Neural cell (in vitro differentiated cells): ENCODE results near the gene RAB34. TPM values are rescaled to one million over a fixed set of nuclear protein-coding genes. Genes with fewer than 3 reads are reported as not detected.

Experiments used
- H2AFZ ChIP-seq: fragments of 200-600, 300-800 bp; sonication (generic), shearing (Covaris generic); 2 replicates; pipeline ENCODE4 v1.6.0; 2014; ENCODE audit warnings: low read depth, mild to moderate bottlenecking, antibody characterized with exemption, low read length, moderate library complexity
- H3F3A ChIP-seq: fragments of 200-600 bp; shearing (Covaris generic); 2 replicates; pipeline ENCODE4 v1.6.1; 2016; ENCODE audit warnings: mild to moderate bottlenecking, moderate library complexity, mixed read lengths, antibody characterized with exemption, low read length; ENCODE audit not compliant: insufficient read depth, poor library complexity, severe bottlenecking
- H3K27ac ChIP-seq: fragments of 200-600, 300-800 bp; sonication (generic), shearing (Covaris generic); 2 replicates; pipeline ENCODE4 v1.5.1; 2014; ENCODE audit warnings: mild to moderate bottlenecking, low read length, moderate library complexity
- H3K27me3 ChIP-seq: fragments of 300-800, 200-600 bp; sonication (generic), shearing (Covaris generic); 2 replicates; pipeline ENCODE4 v1.6.0; 2014; ENCODE audit warnings: mild to moderate bottlenecking, low read depth, low read length, moderate library complexity; ENCODE audit not compliant: insufficient read depth
- H3K36me3 ChIP-seq: fragments of 300-800, 200-600 bp; sonication (generic), shearing (Covaris generic); 2 replicates; pipeline ENCODE4 v1.5.1; 2014; ENCODE audit warnings: mild to moderate bottlenecking, antibody characterized with exemption, low read length, moderate library complexity; ENCODE audit not compliant: insufficient read depth
- H3K4me2 ChIP-seq: fragments of 300-800, 200-600 bp; sonication (generic), shearing (Covaris generic); 2 replicates; pipeline ENCODE4 v1.6.0; 2014; ENCODE audit warnings: mild to moderate bottlenecking, low read length
- H3K4me3 ChIP-seq: fragments of 300-800, 200-600 bp; sonication (generic), shearing (Covaris generic); 2 replicates; pipeline ENCODE4 v1.5.1; 2014; ENCODE audit warnings: mild to moderate bottlenecking, low read length, moderate library complexity
- H3K79me2 ChIP-seq: fragments of 200-600 bp; shearing (Covaris generic); replicated peaks from 2 replicates; pipeline ENCODE4 v1.6.0; 2014; ENCODE audit warnings: mild to moderate bottlenecking, low read length, moderate library complexity; ENCODE audit not compliant: insufficient read depth
- H3K9ac ChIP-seq: fragments of 300-800, 200-600 bp; sonication (generic), shearing (Covaris generic); 2 replicates; pipeline ENCODE4 v1.6.1; 2016; ENCODE audit warnings: mild to moderate bottlenecking, low read length, mixed read lengths
- H3K9me2 ChIP-seq: fragments of 200-600 bp; shearing (Covaris generic); 2 replicates; pipeline ENCODE4 v1.6.1; 2016; ENCODE audit warnings: mild to moderate bottlenecking, low read length, mixed read lengths; ENCODE audit not compliant: insufficient read depth
- H3K9me3 ChIP-seq: fragments of 200-600, 300-800 bp; sonication (generic), shearing (Covaris generic); 2 replicates; pipeline ENCODE4 v1.6.1; 2016; ENCODE audit warnings: mild to moderate bottlenecking, mixed run types, low read length, moderate library complexity, mixed read lengths
- H4K20me1 ChIP-seq: fragments of 200-600 bp; shearing (Covaris generic); 2 replicates; pipeline ENCODE4 v1.6.1; 2016; ENCODE audit warnings: mild to moderate bottlenecking, mixed run types; ENCODE audit not compliant: insufficient read depth
- EP300 ChIP-seq: fragments of 450-650 bp; conservative IDR thresholded peaks from 2 replicates; pipeline ENCODE4 v1.6.1; 2014; ENCODE audit warnings: antibody characterized with exemption, mild to moderate bottlenecking, moderate library complexity; ENCODE audit not compliant: poor library complexity, severe bottlenecking
- EZH2 ChIP-seq: fragments of 200-600, 300-800 bp; shearing (Covaris generic), sonication (generic); IDR thresholded peaks from 2 replicates; pipeline ENCODE4 v1.6.1; 2014; ENCODE audit warnings: antibody characterized with exemption, low read length, borderline replicate concordance, mild to moderate bottlenecking; ENCODE audit not compliant: insufficient read depth, poor library complexity, severe bottlenecking
- MXI1 ChIP-seq: fragments of 450-650 bp; conservative IDR thresholded peaks from 2 replicates; pipeline ENCODE4 v1.6.1; 2014; ENCODE audit warnings: antibody characterized with exemption, mild to moderate bottlenecking; ENCODE audit not compliant: poor library complexity, severe bottlenecking
- POLR2AphosphoS5 ChIP-seq: IDR thresholded peaks from 2 replicates; pipeline ENCODE4 v1.6.1; 2012
- RAD21 ChIP-seq: fragments of 450-650 bp; conservative IDR thresholded peaks from 2 replicates; pipeline ENCODE4 v1.6.1; 2014; ENCODE audit warnings: antibody characterized with exemption, mild to moderate bottlenecking, moderate library complexity
- REST ChIP-seq: IDR thresholded peaks from 2 replicates; pipeline ENCODE4 v1.6.1; 2012; ENCODE audit warnings: borderline replicate concordance
- SMC3 ChIP-seq: fragments of 450-650 bp; conservative IDR thresholded peaks from 2 replicates; pipeline ENCODE4 v1.6.1; 2014; ENCODE audit warnings: antibody characterized with exemption, mild to moderate bottlenecking, moderate library complexity; ENCODE audit not compliant: poor library complexity
- TAF1 ChIP-seq: IDR thresholded peaks from 2 replicates; pipeline ENCODE4 v1.6.1; 2012; ENCODE audit warnings: low read depth
- polyA plus RNA-seq: library from polyadenylated mRNA; depleted of rRNA; stranded (reverse); fragments of >200 nt; gene quantifications from 2 replicates; pipeline ENCODE4 v1.2.3, GENCODE V29; 2014
- TF ChIP-seq, protein P1 (sequence below): fragments of 450-650 bp; IDR thresholded peaks from 2 replicates; pipeline ENCODE4 v1.5.1; 2014; ENCODE audit warnings: antibody characterized with exemption, mild to moderate bottlenecking, moderate library complexity; ENCODE audit not compliant: poor library complexity, severe bottlenecking

Gene RAB34
- polyA plus RNA-seq, 1 donor from 2014 or later = 9.3 TPM

GRCh38 chr17:28728364-28729200, 10.9 kb upstream of the RAB34 start, which contains the start of gene NEK8:
Gene NEK8 (plus strand): TSS chr17:28728788. CDS start chr17:28728814, 26 bp downstream.
- peak within 1 kb of the TSS; percentile 95 for H2AFZ ChIP-seq
- no peaks in the 10 kb centered on the region for H3K9me2 ChIP-seq
- H3K27ac ChIP-seq = peak within 1 kb of the TSS; percentile 58
- peak within 1 kb of the TSS; percentile 66 for H3K9ac ChIP-seq
- H3K79me2 ChIP-seq = no peaks in the 10 kb centered on the region
- no peaks in the 10 kb centered on the region for H3K9me3 ChIP-seq
- peak within 1 kb of the TSS; percentile 94 for H3K4me2 ChIP-seq
- H3K4me3 ChIP-seq = peak within 1 kb of the TSS; percentile 93
- no peaks in the 10 kb centered on the region for H3K36me3 ChIP-seq
- TF ChIP-seq POLR2AphosphoS5 (peak; percentile 70), REST (no peak), EZH2 (no peak), TAF1 (no peak), SMC3 (no peak), MXI1 (peak; percentile 86), EP300 (peak; percentile 20)
- TF ChIP-seq, protein P1, sequence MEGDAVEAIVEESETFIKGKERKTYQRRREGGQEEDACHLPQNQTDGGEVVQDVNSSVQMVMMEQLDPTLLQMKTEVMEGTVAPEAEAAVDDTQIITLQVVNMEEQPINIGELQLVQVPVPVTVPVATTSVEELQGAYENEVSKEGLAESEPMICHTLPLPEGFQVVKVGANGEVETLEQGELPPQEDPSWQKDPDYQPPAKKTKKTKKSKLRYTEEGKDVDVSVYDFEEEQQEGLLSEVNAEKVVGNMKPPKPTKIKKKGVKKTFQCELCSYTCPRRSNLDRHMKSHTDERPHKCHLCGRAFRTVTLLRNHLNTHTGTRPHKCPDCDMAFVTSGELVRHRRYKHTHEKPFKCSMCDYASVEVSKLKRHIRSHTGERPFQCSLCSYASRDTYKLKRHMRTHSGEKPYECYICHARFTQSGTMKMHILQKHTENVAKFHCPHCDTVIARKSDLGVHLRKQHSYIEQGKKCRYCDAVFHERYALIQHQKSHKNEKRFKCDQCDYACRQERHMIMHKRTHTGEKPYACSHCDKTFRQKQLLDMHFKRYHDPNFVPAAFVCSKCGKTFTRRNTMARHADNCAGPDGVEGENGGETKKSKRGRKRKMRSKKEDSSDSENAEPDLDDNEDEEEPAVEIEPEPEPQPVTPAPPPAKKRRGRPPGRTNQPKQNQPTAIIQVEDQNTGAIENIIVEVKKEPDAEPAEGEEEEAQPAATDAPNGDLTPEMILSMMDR = no peak
- peaks cover 4% of the 10 kb centered on the region for H3K27me3 ChIP-seq
- H3F3A ChIP-seq = no peaks in the 10 kb centered on the region
- no peaks in the 10 kb centered on the region for H4K20me1 ChIP-seq

- Histone ChIP-seq H3K9ac (peak overlapping the region; percentile 39), H3K36me3 (no peaks in the 10 kb centered on the region), H3K4me2 (peak overlapping the region; percentile 94), H4K20me1 (no peaks in the 10 kb centered on the region), H3K79me2 (no peaks in the 10 kb centered on the region), H3K4me3 (peak overlapping the region; percentile 93), H3K27me3 (peaks cover 4% of the 10 kb centered on the region), H3K9me3 (no peaks in the 10 kb centered on the region), H3K27ac (no peak overlapping the region), H3F3A (no peaks in the 10 kb centered on the region), H3K9me2 (no peaks in the 10 kb centered on the region), H2AFZ (no peak overlapping the region)
- no peak for TF ChIP-seq POLR2AphosphoS5
- TF ChIP-seq, protein P1 = peak; percentile 98
- no peak for TF ChIP-seq TAF1
- peak; percentile 56 for TF ChIP-seq MXI1
- peak; percentile 97 for TF ChIP-seq RAD21
- TF ChIP-seq EZH2 = no peak
- no peak for TF ChIP-seq EP300
- TF ChIP-seq REST = no peak
- peak; percentile 84 for TF ChIP-seq SMC3
Measured at GRCh38 chr17:28726627-28727491, 9.2 kb upstream of the RAB34 start.
